ENCODE measurements around the gene ZNF549. TPM values are rescaled to one million over a fixed set of nuclear protein-coding genes. Genes with fewer than 3 reads are reported as not detected.
A peak's percentile ranks its signal among the peaks of the same experiment; 100 is the strongest.
"Not testable (repeated sequence)": the region's sequence is repeated elsewhere in the genome, so short reads cannot be mapped to it uniquely, and the experiment has no call there.

Gene ZNF549
- polyA plus RNA-seq: 7.3 TPM

DNA sequence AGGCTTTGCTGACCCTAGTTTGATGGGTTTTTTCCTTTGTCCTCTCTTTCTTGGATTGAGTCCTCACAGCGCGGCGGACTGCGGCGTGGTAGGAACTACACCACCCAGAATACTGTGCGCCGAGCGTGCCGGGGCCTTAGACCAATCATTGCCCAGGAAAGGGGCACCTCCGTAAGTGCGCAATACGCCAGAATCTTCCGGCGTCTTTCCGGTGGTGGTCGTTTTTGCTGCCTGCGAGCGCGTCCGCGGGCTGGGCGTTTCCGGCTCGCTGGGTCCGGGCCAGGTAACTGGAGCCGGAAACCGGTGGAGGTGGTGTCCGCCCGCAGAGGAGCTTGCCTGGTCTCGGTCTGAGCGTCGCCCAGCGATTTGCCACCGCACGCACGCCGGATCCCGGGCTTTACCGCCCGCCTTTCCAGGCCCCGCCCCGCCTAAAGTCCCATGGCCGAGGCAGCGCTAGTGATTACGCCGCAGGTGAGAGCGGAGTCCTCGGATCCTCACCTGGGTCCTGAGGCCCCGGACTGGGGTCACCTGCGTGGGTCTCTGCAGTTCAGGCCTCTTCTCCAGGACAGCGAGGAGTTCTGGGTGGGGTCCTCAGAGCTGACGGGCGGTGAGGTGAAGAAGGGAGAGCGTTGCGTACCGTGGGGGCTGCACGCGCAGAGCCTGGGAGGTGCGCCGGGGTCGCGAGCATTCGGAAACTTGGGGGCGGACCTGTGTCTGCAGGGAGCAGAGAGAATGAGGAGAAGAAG is at the start of gene ZNF549:
TSS of gene ZNF549 (plus strand) at position 221 of the 746 bp plus-strand sequence. CDS start at position 439, 218 bp downstream.
- Mint-ChIP-seq H3K27ac (peak within 1 kb of the TSS; percentile 92 to 97 (median 97)), H3K4me3 (peak within 1 kb of the TSS; percentile 95 to 99 (median 98)), H3K4me1 (peaks cover 15 to 23% (median 15%) of the 10 kb centered on the region in 3 donors), H3K36me3 (peaks cover 8% of the 10 kb centered on the region), H3K9me3 (peaks cover 12 to 28% (median 22%) of the 10 kb centered on the region in 3 donors), H3K27me3 (peaks cover 3% of the 10 kb centered on the region)

DNA sequence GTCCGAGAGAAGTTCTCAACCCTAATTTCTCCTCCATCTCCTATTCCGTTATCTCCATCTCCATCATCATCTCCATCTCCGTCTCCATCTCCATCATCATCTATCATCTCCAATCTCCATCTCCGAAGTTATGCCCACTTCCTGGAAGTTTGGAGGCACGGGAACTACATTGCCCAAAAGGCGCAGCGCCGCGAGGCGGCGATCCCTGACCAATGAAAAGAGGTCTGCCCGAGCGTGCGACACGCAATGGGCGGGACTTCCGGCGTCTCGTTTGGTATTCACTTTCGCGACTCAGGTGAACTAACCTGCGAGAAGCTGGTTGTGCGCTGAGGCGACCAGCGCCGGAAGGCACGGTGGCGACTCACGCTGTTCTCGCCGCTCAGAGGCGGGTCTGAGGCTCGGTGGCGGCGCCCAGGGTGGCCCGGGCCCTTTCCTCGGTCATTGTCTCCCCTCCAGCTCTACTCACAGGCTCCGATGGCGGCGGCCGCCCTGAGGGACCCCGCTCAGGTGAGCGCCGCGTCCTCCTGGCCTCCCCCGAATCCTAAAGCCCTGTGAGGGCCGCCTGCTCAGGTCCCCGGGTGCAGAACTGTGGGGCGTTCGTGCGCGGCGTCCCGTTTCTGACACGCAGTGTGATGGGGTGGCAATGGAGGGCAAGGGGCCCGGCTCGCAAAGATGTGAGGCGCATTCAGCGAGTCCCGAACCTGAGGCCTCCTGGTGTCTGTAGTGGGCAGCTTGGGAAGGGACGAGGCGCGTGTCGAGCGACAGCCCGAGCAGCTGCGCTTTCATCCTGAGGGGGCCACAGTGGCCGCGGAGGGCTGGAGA is 39.5 kb upstream of the ZNF549 start, which contains the start of gene ZNF419:
TSS of gene ZNF419 (plus strand) at position 274 of the 822 bp plus-strand sequence. CDS start at position 475, 201 bp downstream.
- H3K27ac Mint-ChIP-seq: peak within 1 kb of the TSS; percentile 5 to 96 (median 40)
- H3K9me3 Mint-ChIP-seq: peaks cover 11 to 24% (median 18%) of the 10 kb centered on the region in 3 donors
- peaks cover 10 to 15% (median 11%) of the 10 kb centered on the region in 3 donors for H3K4me1 Mint-ChIP-seq
- H3K27me3 Mint-ChIP-seq: not testable (repeated sequence)
- H3K36me3 Mint-ChIP-seq: peaks cover 30% of the 10 kb centered on the region
- H3K4me3 Mint-ChIP-seq: peak within 1 kb of the TSS; percentile 68 to 91 (median 86)

DNA sequence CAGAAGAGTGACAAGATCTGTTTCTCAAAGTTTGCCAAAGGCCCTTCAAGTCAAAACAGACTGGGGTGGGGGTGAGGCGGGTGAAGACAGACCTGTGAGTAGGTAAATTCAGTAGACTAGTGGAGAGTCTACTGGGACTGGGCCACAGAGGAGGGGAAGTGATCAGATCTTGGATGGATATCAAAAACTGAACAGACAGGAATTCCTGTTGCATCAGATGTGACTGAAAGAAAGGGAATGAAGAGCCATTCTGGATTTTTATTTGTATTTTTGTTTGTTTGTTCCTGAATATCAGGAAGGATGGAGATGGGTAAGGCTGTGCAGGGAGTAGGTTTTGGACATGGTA is 38.9 kb upstream of the ZNF549 start:
- H3K27me3 Mint-ChIP-seq: not testable (repeated sequence)
- H3K9me3 Mint-ChIP-seq: peaks cover 11 to 26% (median 23%) of the 10 kb centered on the region in 3 donors
- peak overlapping the region in 1 of 3 donors; percentile 40 for H3K27ac Mint-ChIP-seq
- H3K36me3 Mint-ChIP-seq: peaks cover 35% of the 10 kb centered on the region
- H3K4me3 Mint-ChIP-seq: peak overlapping the region; percentile 68 to 91 (median 86)
- peaks cover 10 to 15% (median 11%) of the 10 kb centered on the region in 3 donors for H3K4me1 Mint-ChIP-seq

DNA sequence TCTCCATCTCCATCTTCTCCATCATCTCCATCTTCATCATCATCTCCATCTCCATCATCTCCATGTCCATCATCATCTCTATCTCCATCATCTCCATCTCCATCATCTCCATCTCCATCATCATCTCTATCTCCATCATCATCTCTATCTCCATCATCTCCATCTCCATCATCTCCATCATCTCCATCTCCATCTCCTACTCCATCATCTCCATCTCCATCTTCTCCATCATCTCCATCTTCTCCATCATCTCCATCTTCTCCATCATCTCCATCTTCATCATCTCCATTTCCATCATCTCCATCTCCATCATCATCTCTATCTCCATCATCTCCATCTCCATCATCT is 27.9 kb upstream of the ZNF549 start:
- H3K9me3 Mint-ChIP-seq: peaks cover 25 to 32% (median 28%) of the 10 kb centered on the region in 3 donors
- peak overlapping the region; percentile 63 to 93 (median 74) for H3K4me3 Mint-ChIP-seq
- not testable (repeated sequence) for H3K27me3 Mint-ChIP-seq
- peak overlapping the region in 2 of 3 donors; percentile 70 to 91 for H3K27ac Mint-ChIP-seq
- H3K36me3 Mint-ChIP-seq: peaks cover 34% of the 10 kb centered on the region
- H3K4me1 Mint-ChIP-seq: peaks cover 18 to 24% (median 19%) of the 10 kb centered on the region in 3 donors

DNA sequence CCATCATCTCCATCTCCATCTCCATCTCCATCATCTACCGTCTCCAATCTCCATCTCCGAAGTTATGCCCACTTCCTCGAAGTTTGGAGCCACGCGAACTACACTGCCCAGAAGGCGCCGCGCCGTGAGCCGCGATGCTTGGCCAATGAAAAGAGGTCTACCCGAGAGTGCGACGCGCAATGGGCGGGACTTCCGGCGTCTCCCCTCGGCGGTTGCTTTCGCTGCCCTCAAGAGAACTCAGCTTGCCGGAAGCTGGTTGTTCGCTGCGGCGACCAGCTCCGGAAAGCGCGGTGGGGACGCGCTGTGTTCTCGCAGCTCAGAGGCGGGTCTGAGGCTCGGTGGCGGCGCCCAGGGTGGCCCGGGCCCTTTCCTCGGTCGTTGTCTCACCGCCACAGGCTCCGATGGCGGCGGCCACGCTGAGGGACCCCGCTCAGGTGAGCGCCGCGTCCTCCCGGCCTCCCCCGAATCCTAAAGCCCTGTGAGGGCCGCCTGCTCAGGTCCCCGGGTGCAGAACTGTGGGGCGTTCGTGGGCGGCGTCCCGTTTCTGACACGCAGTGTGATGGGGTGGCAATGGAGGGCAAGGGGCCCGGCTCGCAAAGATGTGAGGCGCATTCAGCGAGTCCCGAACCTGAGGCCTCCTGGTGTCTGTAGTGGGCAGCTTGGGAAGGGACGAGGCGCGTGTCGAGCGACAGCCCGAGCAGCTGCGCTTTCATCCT is 27.3 kb upstream of the ZNF549 start, which contains the start of gene ZNF773:
TSS of gene ZNF773 (plus strand) at position 259 of the 716 bp plus-strand sequence. CDS start at position 402, 143 bp downstream.
- Mint-ChIP-seq H3K4me1 (peaks cover 18 to 24% (median 19%) of the 10 kb centered on the region in 3 donors), H3K4me3 (peak within 1 kb of the TSS; percentile 63 to 93 (median 82)), H3K36me3 (peaks cover 30% of the 10 kb centered on the region), H3K27ac (peak within 1 kb of the TSS in 2 of 3 donors; percentile 70 to 91), H3K9me3 (peaks cover 25 to 32% (median 28%) of the 10 kb centered on the region in 3 donors)
- H3K27me3 Mint-ChIP-seq: not testable (repeated sequence)

DNA sequence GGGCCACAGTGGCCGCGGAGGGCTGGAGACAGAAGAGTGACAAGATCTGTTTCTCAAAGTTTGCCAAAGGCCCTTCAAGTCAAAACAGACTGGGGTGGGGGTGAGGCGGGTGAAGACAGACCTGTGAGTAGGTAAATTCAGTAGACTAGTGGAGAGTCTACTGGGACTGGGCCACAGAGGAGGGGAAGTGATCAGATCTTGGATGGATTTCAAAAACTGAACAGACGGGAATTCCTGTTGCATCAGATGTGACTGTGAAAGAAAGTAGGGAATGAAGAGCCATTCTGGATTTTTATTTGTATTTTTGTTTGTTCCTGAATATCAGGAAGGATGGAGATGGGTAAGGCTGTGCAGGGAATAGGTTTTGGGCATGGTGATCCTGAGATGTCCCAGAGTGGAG is 26.8 kb upstream of the ZNF549 start:
- Mint-ChIP-seq H3K4me1 (peaks cover 18 to 24% (median 19%) of the 10 kb centered on the region in 3 donors), H3K27ac (peak overlapping the region in 2 of 3 donors; percentile 67 to 90), H3K9me3 (peaks cover 21 to 35% (median 31%) of the 10 kb centered on the region in 3 donors), H3K4me3 (peak overlapping the region; percentile 63 to 89 (median 82)), H3K36me3 (peaks cover 32% of the 10 kb centered on the region)
- H3K27me3 Mint-ChIP-seq: not testable (repeated sequence)

DNA sequence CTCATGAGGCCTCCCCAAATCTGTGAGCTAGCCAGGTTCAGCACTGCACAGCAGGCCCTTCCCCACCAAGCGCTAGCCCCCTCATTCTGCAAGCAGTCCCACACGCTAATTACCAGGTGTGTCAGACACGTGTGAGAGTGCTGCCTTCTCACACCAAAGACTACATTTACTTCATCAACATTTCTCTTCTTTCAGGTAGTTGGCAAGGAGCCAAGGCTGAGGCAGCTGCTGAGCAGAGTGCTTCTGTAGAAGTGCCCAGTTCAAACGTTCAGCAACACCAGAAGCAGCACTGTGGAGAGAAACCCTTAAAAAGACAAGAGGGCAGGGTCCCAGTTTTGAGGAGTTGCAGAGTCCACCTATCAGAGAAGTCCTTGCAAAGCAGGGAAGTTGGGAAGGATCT is 21.0 kb upstream of the ZNF549 start:
- H3K27ac Mint-ChIP-seq: no peak overlapping the region
- H3K4me3 Mint-ChIP-seq: no peak overlapping the region
- peaks cover 51% of the 10 kb centered on the region for H3K36me3 Mint-ChIP-seq
- peaks cover 5 to 13% (median 7%) of the 10 kb centered on the region in 3 donors for H3K4me1 Mint-ChIP-seq
- H3K9me3 Mint-ChIP-seq: peaks cover 20 to 34% (median 33%) of the 10 kb centered on the region in 3 donors
- no peaks in the 10 kb centered on the region for H3K27me3 Mint-ChIP-seq

DNA sequence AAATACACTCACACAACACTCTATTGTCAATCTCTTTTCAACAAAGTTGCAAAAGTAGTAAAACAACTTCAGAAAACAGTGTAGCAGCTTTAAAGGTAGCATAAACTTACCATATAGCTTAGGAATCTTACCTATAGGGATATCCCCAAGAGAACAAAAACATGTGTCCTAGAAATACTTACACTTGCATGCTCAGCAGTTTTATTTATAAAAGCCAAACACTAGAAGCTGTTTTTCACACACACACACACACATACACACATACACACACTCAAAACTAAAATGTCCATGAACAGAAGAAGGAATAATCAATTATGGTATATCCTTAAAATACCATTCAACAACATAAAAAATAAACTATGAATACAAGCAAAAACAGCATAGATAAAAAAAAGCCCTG is 15.7 kb upstream of the ZNF549 start:
- Mint-ChIP-seq H3K4me1 (peaks cover 0 to 1% (median 0%) of the 10 kb centered on the region in 3 donors), H3K27me3 (no peaks in the 10 kb centered on the region), H3K4me3 (no peak overlapping the region), H3K36me3 (peaks cover 48% of the 10 kb centered on the region), H3K9me3 (peaks cover 33 to 51% (median 37%) of the 10 kb centered on the region in 3 donors), H3K27ac (no peak overlapping the region)

DNA sequence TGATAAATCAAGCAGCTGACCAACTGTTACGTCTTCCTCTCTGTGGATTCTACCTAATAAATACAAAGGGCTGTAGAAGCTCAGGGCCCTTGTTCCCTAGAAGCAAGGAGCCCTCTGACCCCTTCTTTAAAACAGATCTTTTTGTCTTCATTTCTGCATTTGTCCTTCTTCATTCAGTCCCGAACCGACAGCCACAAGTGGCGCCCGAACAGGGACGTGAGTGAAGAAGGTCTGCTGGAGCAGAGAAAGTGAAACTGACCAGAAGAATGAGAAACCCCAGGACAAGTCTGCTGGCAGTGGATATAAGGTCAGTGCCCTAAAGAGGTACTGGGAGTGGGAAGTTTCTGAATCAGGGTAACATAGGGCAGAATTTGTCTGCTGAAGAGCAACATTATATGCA is 14.3 kb upstream of the ZNF549 start:
- H3K4me1 Mint-ChIP-seq: peaks cover 0 to 1% (median 0%) of the 10 kb centered on the region in 3 donors
- no peak overlapping the region for H3K27ac Mint-ChIP-seq
- H3K27me3 Mint-ChIP-seq: no peaks in the 10 kb centered on the region
- H3K4me3 Mint-ChIP-seq: no peak overlapping the region
- peaks cover 33 to 61% (median 37%) of the 10 kb centered on the region in 3 donors for H3K9me3 Mint-ChIP-seq
- peaks cover 50% of the 10 kb centered on the region for H3K36me3 Mint-ChIP-seq

DNA sequence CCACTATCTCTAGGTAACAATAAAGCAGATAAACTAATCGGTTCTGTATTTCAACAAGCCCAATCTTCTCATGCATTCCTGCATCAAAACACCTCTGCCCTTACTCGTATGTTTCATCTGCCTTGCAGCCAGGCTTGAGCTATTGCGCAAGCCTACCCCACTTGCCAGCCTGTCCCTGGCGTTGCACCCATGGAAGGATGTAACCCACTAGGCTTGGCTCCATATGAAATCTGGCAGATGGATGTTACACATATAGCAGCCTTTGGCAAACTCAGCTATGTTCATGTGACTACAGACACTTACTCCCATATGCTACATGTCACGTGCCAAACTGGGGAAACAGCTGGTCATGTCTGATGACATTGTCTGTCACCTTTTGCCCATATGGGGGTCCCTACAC is 11.9 kb upstream of the ZNF549 start:
- Mint-ChIP-seq H3K27me3 (no peaks in the 10 kb centered on the region), H3K27ac (no peak overlapping the region), H3K9me3 (peaks cover 25 to 48% (median 31%) of the 10 kb centered on the region in 3 donors), H3K4me1 (peaks cover 0 to 1% (median 0%) of the 10 kb centered on the region in 3 donors), H3K4me3 (peak overlapping the region in 1 of 4 donors; percentile 75), H3K36me3 (peaks cover 46% of the 10 kb centered on the region)

DNA sequence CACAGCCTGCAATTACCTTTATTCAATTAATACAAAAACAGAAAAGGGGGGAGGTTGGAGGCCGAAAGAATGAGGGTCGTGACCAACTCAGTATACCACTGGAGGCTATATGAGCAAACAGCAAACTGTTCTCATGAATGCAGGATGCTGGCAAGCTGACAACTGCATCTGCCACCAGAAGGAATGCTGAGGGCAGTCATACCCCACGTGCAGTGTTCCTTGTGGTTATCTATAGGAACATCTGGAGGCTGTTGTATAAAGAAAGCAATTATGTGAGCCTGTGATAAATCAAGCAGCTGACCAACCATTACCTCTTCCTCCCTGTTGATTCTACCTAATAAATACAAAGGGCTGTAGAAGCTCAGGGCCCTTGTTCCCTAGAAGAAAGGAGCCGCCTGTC is 9.1 kb upstream of the ZNF549 start:
- not testable (repeated sequence) for H3K27me3 Mint-ChIP-seq, H3K4me1 Mint-ChIP-seq, H3K4me3 Mint-ChIP-seq, H3K27ac Mint-ChIP-seq
- peaks cover 42% of the 10 kb centered on the region for H3K36me3 Mint-ChIP-seq
- H3K9me3 Mint-ChIP-seq: peaks cover 21 to 49% (median 26%) of the 10 kb centered on the region in 3 donors

DNA sequence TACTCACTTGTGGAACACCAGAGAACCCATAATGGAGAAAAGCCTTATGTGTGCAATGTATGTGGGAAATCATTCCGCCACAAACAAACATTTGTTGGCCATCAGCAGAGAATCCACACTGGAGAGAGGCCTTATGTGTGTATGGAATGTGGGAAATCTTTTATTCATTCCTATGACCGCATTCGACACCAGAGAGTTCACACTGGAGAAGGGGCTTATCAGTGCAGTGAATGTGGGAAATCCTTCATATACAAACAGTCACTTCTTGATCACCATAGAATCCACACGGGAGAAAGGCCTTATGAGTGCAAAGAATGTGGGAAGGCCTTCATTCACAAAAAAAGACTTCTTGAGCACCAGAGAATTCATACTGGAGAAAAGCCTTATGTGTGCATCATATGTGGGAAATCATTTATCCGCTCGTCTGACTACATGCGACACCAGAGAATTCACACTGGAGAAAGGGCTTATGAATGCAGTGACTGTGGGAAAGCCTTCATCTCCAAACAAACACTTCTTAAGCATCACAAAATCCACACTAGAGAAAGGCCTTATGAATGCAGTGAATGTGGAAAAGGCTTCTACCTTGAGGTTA is 10.9 kb downstream of the ZNF549 start:
- Mint-ChIP-seq H3K27me3 (no peaks in the 10 kb centered on the region), H3K4me3 (no peak overlapping the region), H3K36me3 (peaks cover 65% of the 10 kb centered on the region), H3K27ac (no peak overlapping the region), H3K9me3 (peaks cover 39 to 58% (median 53%) of the 10 kb centered on the region in 3 donors), H3K4me1 (no peaks in the 10 kb centered on the region)

DNA sequence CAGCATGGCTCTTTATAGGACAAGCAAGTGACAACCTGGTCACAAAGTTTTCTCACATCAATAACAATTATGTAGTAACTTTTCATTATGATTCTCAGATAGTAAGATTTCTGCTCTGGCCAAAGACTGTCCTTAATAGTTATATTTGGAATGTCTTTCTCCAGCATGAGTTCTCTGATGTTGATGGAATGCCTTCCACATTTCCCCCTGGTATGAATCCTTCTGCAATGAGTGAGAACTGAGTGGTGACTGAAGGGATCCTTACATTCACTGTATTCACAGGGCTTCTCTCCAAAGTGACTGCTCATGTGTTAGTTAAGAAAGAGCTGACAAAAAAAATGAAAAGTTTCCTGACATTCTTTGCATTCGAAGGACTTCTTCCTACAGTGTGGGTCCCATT is 19.4 kb downstream of the ZNF549 start:
- peaks cover 0 to 2% (median 0%) of the 10 kb centered on the region in 3 donors for H3K4me1 Mint-ChIP-seq
- peaks cover 17 to 65% (median 49%) of the 10 kb centered on the region in 3 donors for H3K9me3 Mint-ChIP-seq
- H3K27me3 Mint-ChIP-seq: no peaks in the 10 kb centered on the region
- H3K4me3 Mint-ChIP-seq: no peak overlapping the region
- H3K36me3 Mint-ChIP-seq: peaks cover 55% of the 10 kb centered on the region
- H3K27ac Mint-ChIP-seq: no peak overlapping the region

DNA sequence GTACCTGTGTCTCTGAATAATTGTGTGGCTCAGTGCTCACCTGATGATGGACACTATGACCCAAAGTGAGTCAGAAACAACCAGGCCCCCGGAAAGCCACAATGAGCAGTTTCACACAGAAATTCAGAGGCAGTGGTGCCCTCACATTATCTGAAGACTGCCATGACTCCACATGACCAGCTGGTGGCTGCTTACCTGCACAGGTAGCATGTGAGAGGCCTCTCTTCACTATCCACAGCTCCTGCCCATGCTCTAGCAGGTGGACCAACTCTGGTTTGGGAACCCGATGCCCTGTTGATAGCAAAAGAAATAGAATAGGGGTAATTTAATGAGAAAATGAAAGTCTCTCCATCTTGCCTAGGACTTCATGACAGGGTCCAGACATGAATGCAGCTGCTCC is 25.3 kb downstream of the ZNF549 start:
- H3K9me3 Mint-ChIP-seq: peaks cover 16 to 43% (median 28%) of the 10 kb centered on the region in 3 donors
- peaks cover 0 to 8% (median 2%) of the 10 kb centered on the region in 3 donors for H3K4me1 Mint-ChIP-seq
- H3K4me3 Mint-ChIP-seq: no peak overlapping the region
- peaks cover 58% of the 10 kb centered on the region for H3K36me3 Mint-ChIP-seq
- H3K27me3 Mint-ChIP-seq: no peaks in the 10 kb centered on the region
- H3K27ac Mint-ChIP-seq: no peak overlapping the region
